PC-9 (cell line): ENCODE results near the gene TBC1D22A. TPM values are rescaled to one million over a fixed set of nuclear protein-coding genes. Genes with fewer than 3 reads are reported as not detected.

Source experiments
- BruUV-seq: library from RNA; stranded (reverse); fragments of 400-500 nt; replicated peaks from 2 replicates; lab custom pipeline; 2021; lab: Mats Ljungman, UMichigan
- CTCF ChIA-PET: fragments of 300-600 bp; sonication (Branson Sonifier 250); formaldehyde crosslinking; loops from one replicate; lab custom pipeline; 2022; ENCODE audit warnings: antibody characterized with exemption; lab: Charles Lee
- POLR2A ChIA-PET: fragments of 300-600 bp; sonication (Branson Sonifier 250); formaldehyde crosslinking; loops from one replicate; lab custom pipeline; 2022; ENCODE audit warnings: antibody characterized with exemption; ENCODE audit not compliant: unreplicated experiment; lab: Charles Lee
- DNase-seq, 2 experiments: peaks; one replicate each; pipeline versions ENCODE4 v3.0.0 to v3.0.0-alpha.2; 2015 to 2022; ENCODE audit warnings: mixed read lengths in 1 of 2
- H2AFZ ChIP-seq: fragments of 200-600 bp; sonication (generic); 2 replicates; pipeline ENCODE4 v1.8.1; 2017; ENCODE audit warnings: antibody characterized with exemption
- H3F3A ChIP-seq: fragments of 200-600 bp; sonication (generic); 2 replicates; pipeline ENCODE4 v1.8.1; 2017; ENCODE audit warnings: antibody characterized with exemption, mild to moderate bottlenecking, low read depth; ENCODE audit not compliant: insufficient read depth
- H3K27ac ChIP-seq: fragments of 200-600 bp; sonication (generic); 2 replicates; pipeline ENCODE4 v1.6.1; 2016; ENCODE audit warnings: mixed run types
- H3K27me3 ChIP-seq: fragments of 200-600 bp; sonication (generic); 2 replicates; pipeline ENCODE4 v1.6.1; 2016; ENCODE audit warnings: low read depth, mixed run types; ENCODE audit not compliant: insufficient read depth
- H3K36me3 ChIP-seq: fragments of 200-600 bp; sonication (generic); 2 replicates; pipeline ENCODE4 v1.6.1; 2016; ENCODE audit warnings: low read depth, mixed run types
- H3K4me1 ChIP-seq: fragments of 200-600 bp; sonication (generic); replicated peaks from 2 replicates; pipeline ENCODE4 v1.6.1; 2016; ENCODE audit warnings: mixed run types; ENCODE audit not compliant: insufficient read depth
- H3K4me2 ChIP-seq: fragments of 200-600 bp; sonication (generic); 2 replicates; pipeline ENCODE4 v1.6.1; 2017; ENCODE audit warnings: mixed run types
- H3K4me3 ChIP-seq: fragments of 200-600 bp; sonication (generic); 2 replicates; pipeline ENCODE4 v1.6.1; 2016; ENCODE audit warnings: mixed run types
- H3K79me2 ChIP-seq: fragments of 200-600 bp; sonication (generic); 2 replicates; pipeline ENCODE4 v1.6.1; 2017; ENCODE audit warnings: low read depth, mixed run types
- H3K9me2 ChIP-seq: fragments of 200-600 bp; sonication (generic); 2 replicates; pipeline ENCODE4 v1.8.1; 2017; ENCODE audit warnings: mild to moderate bottlenecking; ENCODE audit not compliant: insufficient read depth
- H3K9me3 ChIP-seq: fragments of 200-600 bp; sonication (generic); 2 replicates; pipeline ENCODE4 v1.8.1; 2016; ENCODE audit warnings: low read depth; ENCODE audit not compliant: insufficient read depth
- H4K20me1 ChIP-seq: fragments of 200-600 bp; sonication (generic); 2 replicates; pipeline ENCODE4 v1.8.1; 2017; ENCODE audit not compliant: insufficient read depth
- CTCF ChIP-seq: fragments of 200-600 bp; sonication (generic); conservative IDR thresholded peaks from 2 replicates; pipeline ENCODE4 v1.6.1; 2017; ENCODE audit warnings: mixed run types, antibody characterized with exemption, mild to moderate bottlenecking, moderate library complexity
- EZH2 ChIP-seq: fragments of 200-600 bp; sonication (generic); IDR thresholded peaks from 2 replicates; pipeline ENCODE4 v1.8.0; 2017; ENCODE audit warnings: antibody characterized with exemption, low read depth
- intact Hi-C: fragments of 100-400 bp; cut with micrococcal nuclease; formaldehyde crosslinking; loops from one replicate; pipeline ENCODE4 v1.10.0; 2022; ENCODE audit not compliant: unreplicated experiment
- total RNA-seq: library from RNA; stranded (reverse); gene quantifications from 2 replicates; pipeline ENCODE4 v1.2.3, GENCODE V29; 2021

The TBC1D22A gene
- total RNA-seq, 1 experiment from 2014 or later: 40.3 TPM

GRCh38 chr22:46942799-46943785 lies 180.6 kb downstream of the TBC1D22A start:
- H3K79me2 ChIP-seq: no peaks in the 10 kb centered on the region
- no peak overlapping the region for H3K4me2 ChIP-seq
- H3K4me1 ChIP-seq: no peaks in the 10 kb centered on the region
- intact Hi-C loops: no loop called here
- ChIA-PET CTCF (interaction anchor here (0.6 kb wide), 1 partner anchor 162 kb away, joined by 5 read pairs; no protein-coding TSS in a partner anchor), POLR2A (no interaction called here)
- no peaks in the 10 kb centered on the region for H3K27me3 ChIP-seq
- BruUV-seq: no TSS peak
- H4K20me1 ChIP-seq: peaks cover 10% of the 10 kb centered on the region
- H2AFZ ChIP-seq: no peak overlapping the region
- H3K27ac ChIP-seq: no peak overlapping the region
- H3K9me3 ChIP-seq: no peaks in the 10 kb centered on the region
- no peaks in the 10 kb centered on the region for H3K36me3 ChIP-seq
- DNase-seq: no peak
- peaks cover 3% of the 10 kb centered on the region; the same call in 1 of the 2 replicates for H3F3A ChIP-seq
- TF ChIP-seq CTCF: no peak
- no peak for TF ChIP-seq EZH2
- no peaks in the 10 kb centered on the region for H3K9me2 ChIP-seq
- H3K4me3 ChIP-seq: no peak overlapping the region

- H3K4me2 ChIP-seq: no peak overlapping the region
- no peaks in the 10 kb centered on the region for H3K79me2 ChIP-seq
- H3K4me1 ChIP-seq: no peaks in the 10 kb centered on the region
- DNase-seq: no peak
- no TSS peak for BruUV-seq
- no peak overlapping the region for H3K27ac ChIP-seq
- no peaks in the 10 kb centered on the region for H3K27me3 ChIP-seq
- no peaks in the 10 kb centered on the region for H3K9me3 ChIP-seq
- TF ChIP-seq EZH2: no peak
- TF ChIP-seq CTCF: no peak
- ChIA-PET POLR2A (no interaction called here), CTCF (no interaction called here)
- H2AFZ ChIP-seq: no peak overlapping the region
- intact Hi-C loops: no loop called here
- no peak overlapping the region for H3K4me3 ChIP-seq
- no peaks in the 10 kb centered on the region for H3K9me2 ChIP-seq
- peaks cover 3% of the 10 kb centered on the region; the same call in 1 of the 2 replicates for H3F3A ChIP-seq
- H3K36me3 ChIP-seq: 0 out of 2 replicates have a peak, but pooled peaks cover 3% of the 10 kb centered on the region
- H4K20me1 ChIP-seq: peaks cover 10% of the 10 kb centered on the region
Observed at GRCh38 chr22:46945481-46945880, 183.0 kb downstream of the TBC1D22A start.

GRCh38 chr22:46946383-46946962 lies 184.0 kb downstream of the TBC1D22A start:
- H3K27ac ChIP-seq: no peak overlapping the region
- ChIA-PET CTCF (no interaction called here), POLR2A (no interaction called here)
- H3K4me1 ChIP-seq: no peaks in the 10 kb centered on the region
- no peaks in the 10 kb centered on the region for H3K9me2 ChIP-seq
- H3K79me2 ChIP-seq: no peaks in the 10 kb centered on the region
- H3K36me3 ChIP-seq: 0 out of 2 replicates have a peak, but pooled peaks cover 3% of the 10 kb centered on the region
- H3F3A ChIP-seq: peaks cover 3% of the 10 kb centered on the region; the same call in 1 of the 2 replicates
- no peak for TF ChIP-seq CTCF
- no peak for TF ChIP-seq EZH2
- no peaks in the 10 kb centered on the region for H3K27me3 ChIP-seq
- no peak for DNase-seq
- H2AFZ ChIP-seq: no peak overlapping the region
- H3K4me3 ChIP-seq: no peak overlapping the region
- H3K4me2 ChIP-seq: no peak overlapping the region
- BruUV-seq: no TSS peak
- intact Hi-C loops: no loop called here
- peaks cover 14% of the 10 kb centered on the region for H4K20me1 ChIP-seq
- no peaks in the 10 kb centered on the region for H3K9me3 ChIP-seq
